ENCODE results near the gene ADRA2C. TPM values are rescaled to one million over a fixed set of nuclear protein-coding genes. Genes with fewer than 3 reads are reported as not detected.

ADRA2C gene
- total RNA-seq (2014; rRNA removed; shearing (Covaris generic)), result 0.53 TPM in 1 of 2 replicates, not detected in the other

GRCh38 chr4:3766036-3766784 lies at the start of gene ADRA2C:
Gene ADRA2C (plus strand): TSS chr4:3766385. CDS start chr4:3766607, 222 bp downstream.
- no peak for DNase-seq (ENCODE audit: low spot score)

- no peak for DNase-seq (ENCODE audit: low spot score)
Observed at GRCh38 chr4:3716631-3717235, 49.5 kb upstream of the ADRA2C start.

GRCh38 chr4:3717241-3717640 lies 48.9 kb upstream of the ADRA2C start:
- DNase-seq (ENCODE audit: low spot score), result no peak

DNA sequence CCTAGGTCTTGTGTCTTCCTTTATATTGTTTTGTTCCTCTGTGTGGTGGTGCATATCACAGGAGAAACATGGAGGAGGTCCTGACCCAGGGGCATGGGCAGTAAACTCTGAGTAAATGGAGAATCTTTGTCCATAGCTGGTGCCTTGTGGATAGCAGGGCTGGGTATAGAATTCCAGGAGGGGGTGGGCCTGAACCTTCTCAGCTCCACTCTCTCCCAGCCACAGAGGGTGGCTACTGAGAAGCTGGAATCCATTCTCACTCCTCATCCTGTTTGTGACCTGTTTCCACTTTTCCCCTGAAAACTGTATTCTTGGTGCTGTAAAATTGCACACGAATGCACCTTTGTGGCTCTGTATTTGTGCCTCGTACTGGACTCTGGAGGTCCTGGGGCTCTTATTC lies 47.7 kb upstream of the ADRA2C start:
- DNase-seq (ENCODE audit: low spot score), result no peak

DNA sequence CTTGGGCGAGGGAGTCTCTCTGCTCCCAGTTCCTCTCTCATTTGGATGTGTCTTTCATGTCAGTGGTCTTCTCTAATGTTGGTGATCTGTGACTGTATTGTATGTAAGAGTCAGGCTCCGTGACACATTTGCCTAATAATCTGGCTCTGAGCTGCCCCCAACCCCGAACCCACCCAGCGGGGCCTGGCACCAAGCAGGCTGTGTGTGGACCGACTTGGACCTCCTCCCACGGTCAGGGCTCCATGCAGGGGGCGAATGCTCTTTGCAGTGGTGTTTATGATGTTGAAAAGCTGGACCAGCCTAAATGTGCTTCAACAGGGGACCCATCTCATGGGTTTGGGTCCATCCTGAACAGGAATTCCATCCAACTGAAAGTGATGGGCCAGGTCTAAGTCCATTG lies 47.0 kb upstream of the ADRA2C start:
- no peak for DNase-seq (ENCODE audit: low spot score)

DNA sequence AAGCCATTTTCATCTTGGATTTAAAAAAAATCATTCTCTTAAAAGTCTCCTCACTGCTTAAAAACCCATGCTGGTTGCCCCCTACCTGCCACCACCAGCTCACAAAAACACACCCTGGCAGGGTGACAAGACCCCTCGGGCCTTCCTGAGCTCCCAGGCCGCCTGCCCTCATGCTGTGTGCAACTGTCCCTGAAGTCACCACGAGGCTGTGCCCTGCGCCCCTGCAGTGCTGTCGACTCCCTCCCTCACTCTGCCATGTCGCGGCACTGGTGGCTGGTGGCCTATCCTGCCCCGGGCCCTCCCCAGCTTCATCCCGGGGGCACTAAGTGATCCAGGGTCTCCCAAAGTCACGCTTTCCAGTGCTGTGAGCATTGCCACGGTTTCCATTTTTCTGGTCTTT lies 46.3 kb upstream of the ADRA2C start:
- DNase-seq (ENCODE audit: low spot score), result no peak

DNA sequence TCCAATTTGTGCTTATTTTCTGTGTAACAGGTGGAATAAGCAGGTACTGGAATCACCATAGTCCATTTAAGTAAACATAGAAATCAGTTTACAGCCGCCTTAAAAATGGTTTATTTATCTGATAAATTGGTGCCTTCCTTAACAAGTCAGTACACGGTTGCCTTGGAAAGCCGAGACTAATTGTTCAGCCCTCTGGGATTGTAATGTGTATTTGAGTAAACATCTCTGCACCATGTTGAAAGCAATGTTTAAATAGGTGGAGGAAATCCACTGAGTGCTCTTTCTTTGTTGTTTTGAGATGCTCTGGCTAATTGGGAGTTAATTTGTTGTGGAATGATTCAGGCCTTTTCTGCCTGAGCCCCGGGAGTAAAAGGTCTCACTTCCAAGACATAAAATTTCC lies 45.7 kb upstream of the ADRA2C start:
- no peak for DNase-seq (ENCODE audit: low spot score)

DNA sequence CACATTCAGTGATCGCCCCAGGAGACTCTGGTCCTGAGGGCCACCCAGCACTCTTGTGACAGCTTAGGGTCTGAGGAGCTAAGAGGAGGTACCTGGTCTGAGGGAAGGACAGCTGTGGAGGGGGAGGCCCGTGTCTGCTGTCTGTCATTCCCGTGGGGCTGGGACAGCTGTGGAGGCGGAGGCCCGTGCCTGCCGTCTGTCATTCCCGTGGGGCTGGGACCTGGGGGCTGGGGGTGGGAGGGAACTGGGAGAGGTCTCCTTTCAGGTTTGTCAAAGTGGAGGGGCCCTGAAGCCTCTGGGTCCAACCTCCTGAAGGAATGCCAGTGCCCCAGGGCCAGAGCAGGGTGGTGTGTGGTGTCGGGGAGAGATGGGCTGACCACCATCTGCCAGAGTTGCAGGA lies 45.0 kb upstream of the ADRA2C start:
- DNase-seq (ENCODE audit: low spot score), result no peak

- no peak for DNase-seq (ENCODE audit: low spot score)
Observed at GRCh38 chr4:3721627-3722026, 44.6 kb upstream of the ADRA2C start.

DNA sequence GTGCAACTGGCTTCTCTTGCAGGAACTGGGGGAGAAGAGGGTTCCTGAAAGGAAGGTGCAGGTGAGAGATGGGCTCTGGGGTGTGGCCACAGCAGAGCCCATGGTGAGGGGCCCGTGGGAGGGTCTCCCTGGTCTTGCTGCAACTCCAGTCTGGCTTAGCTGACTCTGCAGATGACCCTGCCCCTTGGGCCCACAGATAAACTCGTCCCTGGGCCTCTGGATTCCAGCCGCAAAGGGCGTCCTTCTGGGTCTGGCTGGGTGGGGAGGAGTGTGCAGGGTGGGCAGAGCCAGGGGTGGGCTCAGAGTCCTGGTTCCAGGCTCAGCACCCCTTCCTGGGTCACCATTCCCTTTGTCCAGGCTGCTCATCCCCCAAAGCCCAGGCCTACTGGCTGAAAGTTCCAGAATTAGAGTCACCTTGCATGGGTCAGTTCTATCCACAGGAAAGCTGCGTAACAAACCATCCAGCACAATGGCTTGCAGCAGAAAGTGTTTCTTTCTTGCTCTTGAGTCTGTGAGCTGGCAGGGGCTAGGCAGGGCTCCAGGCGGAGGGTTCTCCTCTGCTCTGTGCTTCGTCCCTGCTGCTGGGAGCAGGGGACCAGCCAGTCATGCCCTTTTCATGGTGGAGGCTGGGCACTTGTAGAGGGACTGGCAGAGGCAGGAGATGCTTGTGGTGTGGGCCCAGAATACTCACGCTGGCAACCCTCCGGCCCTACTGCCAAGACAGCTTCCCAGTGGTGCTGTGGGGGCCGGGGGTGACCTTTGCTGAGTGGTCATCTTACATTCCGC lies 43.5 kb upstream of the ADRA2C start:
- DNase-seq (ENCODE audit: low spot score), result no peak

DNA sequence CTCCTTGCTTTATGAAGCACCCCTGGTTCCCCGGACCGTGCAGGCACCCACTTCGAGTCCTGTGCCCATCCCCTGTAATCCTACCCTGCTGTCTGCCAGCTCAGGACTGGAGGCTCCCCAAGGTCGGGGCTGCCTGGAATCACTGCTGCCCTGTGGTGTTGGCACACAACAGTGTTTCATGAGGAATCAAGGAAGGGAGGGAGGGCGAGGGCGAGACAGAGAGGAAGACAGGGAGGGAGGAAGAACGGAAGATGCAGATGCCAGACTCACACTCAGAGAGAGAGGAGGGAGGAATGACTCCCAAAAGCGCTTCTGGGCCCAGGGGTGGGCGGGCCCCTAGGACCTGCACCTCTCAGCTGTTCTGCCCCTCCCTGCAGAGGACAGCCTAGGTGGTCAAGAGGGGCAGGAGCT lies 42.9 kb upstream of the ADRA2C start:
- DNase-seq (ENCODE audit: low spot score), result no peak

DNA sequence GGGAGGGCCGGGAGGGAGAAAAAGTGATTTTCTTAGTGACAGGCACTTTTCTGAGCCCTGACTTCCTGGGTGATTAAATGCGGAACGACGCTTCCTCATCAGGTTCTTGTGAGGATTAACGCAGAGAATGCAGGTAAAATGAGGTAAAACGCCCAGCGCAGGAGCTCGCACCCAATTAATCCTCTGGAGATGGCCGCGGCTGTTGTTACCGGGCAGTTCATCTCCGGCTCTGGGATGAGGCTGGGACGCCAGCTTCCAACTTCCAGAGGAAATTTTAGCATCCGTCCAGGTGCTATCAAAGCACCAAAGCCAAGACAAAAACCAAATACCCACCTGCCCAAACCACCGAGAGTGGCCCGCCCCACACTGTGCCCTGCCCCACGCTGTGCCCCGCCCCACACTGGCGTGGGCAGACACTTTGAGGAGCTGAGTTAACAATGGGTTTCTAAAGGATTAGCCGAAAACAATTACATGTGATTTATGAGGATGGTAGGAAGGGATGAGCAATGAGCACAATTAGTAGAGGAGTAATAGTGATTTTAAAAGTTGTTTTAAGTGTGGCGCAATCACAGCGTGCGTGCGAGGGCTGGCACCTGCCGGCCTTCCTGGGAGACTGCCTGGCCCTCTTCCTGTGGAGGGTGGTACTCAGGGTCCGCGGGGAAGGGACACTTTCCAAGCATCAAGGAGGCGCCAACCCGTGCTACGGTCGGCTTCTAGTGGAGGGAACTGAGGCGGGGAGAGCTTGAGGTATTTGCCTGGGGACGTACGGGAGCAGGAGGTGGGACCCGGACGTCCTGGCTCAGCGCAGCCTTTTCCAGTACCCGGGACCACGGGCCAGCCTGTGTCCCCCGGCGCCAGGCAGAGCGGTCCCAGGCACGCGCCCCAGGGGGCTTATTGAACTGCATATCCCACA lies 41.6 kb upstream of the ADRA2C start:
- no peak for DNase-seq (ENCODE audit: low spot score)

GRCh38 chr4:3725936-3726870 lies 40.0 kb upstream of the ADRA2C start:
- no peak for DNase-seq (ENCODE audit: low spot score)

DNA sequence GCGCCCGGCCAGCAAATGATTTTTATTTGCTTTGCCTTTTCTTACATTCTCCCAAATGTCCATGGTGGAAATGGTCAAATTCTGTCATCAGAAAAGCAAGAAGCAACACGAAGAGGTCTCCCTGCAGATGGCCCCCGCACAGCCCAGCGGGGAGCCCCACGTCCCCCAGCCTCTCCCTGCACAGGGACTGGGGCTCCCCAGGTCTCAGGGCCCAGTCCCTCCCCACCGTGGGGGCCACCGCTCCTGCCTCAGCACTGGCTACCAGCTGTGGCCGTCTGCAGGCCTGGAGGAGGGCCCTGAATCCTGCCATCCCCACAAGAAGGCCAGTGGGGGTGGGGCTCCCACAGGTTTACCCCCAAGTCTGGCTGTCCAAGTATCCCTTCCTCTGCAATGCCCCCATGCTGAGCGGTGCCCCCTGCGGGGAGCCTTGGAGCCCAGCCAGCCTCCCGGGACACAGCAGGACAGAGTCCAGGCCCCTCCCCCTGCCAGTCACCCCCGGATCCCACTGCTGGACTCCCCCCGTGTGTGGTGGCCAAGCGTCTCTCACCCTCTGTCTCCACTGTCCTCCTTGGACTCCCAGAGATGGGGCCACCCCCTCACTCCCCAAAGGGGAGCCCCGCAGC lies 38.2 kb upstream of the ADRA2C start:
- no peak for DNase-seq (ENCODE audit: low spot score)

- no peak for DNase-seq (ENCODE audit: low spot score)
Observed at GRCh38 chr4:3729188-3729881, 36.9 kb upstream of the ADRA2C start.

DNA sequence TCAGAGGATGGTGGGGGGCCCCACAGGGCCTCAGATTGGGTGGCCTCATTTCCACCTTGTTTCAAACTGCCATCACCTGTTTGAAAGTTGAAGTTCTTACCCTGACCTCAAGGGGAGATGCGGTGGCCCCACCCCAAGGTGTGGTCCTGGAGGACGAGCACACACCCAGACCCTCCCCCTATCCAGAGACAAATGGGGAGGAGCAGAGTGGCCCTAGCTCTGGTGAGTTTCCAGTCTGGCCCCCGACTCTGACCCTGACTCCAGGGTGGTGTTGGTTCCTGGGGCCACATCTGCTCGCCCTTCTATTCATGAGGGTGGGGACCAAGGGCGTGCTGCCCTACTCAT lies 36.3 kb upstream of the ADRA2C start:
- no peak for DNase-seq (ENCODE audit: low spot score)

DNA sequence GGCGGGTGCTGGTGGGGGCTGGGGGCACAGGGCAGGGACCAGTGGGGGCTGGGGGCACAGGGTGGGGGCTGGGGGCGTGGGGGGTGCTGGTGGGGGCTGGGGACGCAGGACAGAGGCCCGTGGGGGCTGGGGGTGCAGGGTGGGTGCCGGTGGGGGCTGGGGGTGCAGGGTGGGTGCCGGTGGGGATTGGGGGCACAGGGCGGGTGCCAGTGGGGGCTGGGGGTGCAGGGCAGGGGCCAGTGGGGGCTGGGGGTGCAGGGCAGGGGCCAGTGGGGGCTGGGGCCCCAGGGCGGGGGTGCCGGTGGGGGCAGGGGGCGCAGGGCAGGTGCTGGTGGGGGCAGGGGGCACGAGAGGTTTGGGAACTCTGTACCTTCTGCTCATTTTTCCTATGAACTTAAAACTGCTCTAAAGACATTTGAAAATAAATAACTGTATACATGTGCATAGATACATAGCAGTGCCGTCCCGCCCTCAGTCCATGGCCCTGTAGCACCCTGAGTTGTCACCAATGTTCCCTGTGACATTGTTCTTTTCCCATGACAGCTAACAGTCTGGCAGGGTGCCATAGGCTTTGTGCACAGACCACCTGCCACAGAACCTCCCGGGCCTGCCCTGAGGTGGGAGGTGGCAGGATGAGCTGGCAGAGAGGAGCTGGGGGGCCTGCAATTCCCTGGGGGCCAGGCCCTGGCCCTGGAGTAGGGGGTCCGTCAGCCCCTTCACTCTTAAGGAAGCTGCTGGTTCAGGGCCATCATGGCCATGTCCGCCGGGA lies 35.6 kb upstream of the ADRA2C start:
- DNase-seq (ENCODE audit: low spot score), result no peak
